K562 (cell line): ENCODE measurements around the gene NDUFS8. TPM values are rescaled to one million over a fixed set of nuclear protein-coding genes. Genes with fewer than 3 reads are reported as not detected.

Experiments used
- BHLHE40 ChIP-seq: IDR thresholded peaks from 2 replicates; pipeline ENCODE4 v1.6.1; 2011; ENCODE audit warnings: low read length, improper control_type of control experiment
- CHD1 ChIP-seq: fragments of 200-600 bp; sonication (generic); IDR thresholded peaks from one replicate; pipeline ENCODE4 v1.6.1; 2012; ENCODE audit warnings: mild to moderate bottlenecking, moderate library complexity, low read length, inconsistent platforms
- CREB3L1 ChIP-seq: fragments of 450-650 bp; IDR thresholded peaks from 2 replicates; pipeline ENCODE4 v1.6.1; 2014; ENCODE audit warnings: low read depth, mild to moderate bottlenecking, moderate library complexity, borderline replicate concordance
- FOXJ3 ChIP-seq: sonication (generic); formaldehyde crosslinking; IDR thresholded peaks from 2 replicates; pipeline ENCODE4 v1.4.0; 2020; ENCODE audit warnings: mild to moderate bottlenecking, missing genetic modification reagents
- HLTF ChIP-seq: fragments of 450-650 bp; IDR thresholded peaks from 2 replicates; pipeline ENCODE4 v1.6.1; 2016
- JUND ChIP-seq, 2 experiments: IDR thresholded peaks; 2 replicates in 1 of 2; 3 replicates in 1 of 2; pipeline ENCODE4 v1.6.1; 2011; ENCODE audit warnings: borderline replicate concordance in 2 of 2, low read depth in 2 of 2, low read length in 2 of 2, improper control_type of control experiment in 1 of 2, missing biosample characterization in 1 of 2, missing genetic modification characterization in 1 of 2, missing genetic modification reagents in 1 of 2
- KAT2B ChIP-seq: IDR thresholded peaks from one replicate; pipeline ENCODE4 v1.6.1; 2012; ENCODE audit warnings: low read depth, mild to moderate bottlenecking, control low read depth, inconsistent platforms, low read length, moderate library complexity
- KDM4B ChIP-seq, 2 experiments: fragments of 450-650 bp in 1 of 2; sonication (generic) in 1 of 2; IDR thresholded peaks; 2 replicates each; pipeline ENCODE4 v1.6.1; 2016 to 2017; ENCODE audit warnings: borderline replicate concordance in 2 of 2, antibody characterized with exemption in 1 of 2, low read depth in 1 of 2, mild to moderate bottlenecking in 1 of 2
- KLF13 ChIP-seq: fragments of 450-650 bp; IDR thresholded peaks from 2 replicates; pipeline ENCODE4 v1.6.1; 2016; ENCODE audit warnings: missing genetic modification characterization, low read depth, mild to moderate bottlenecking, missing compliant biosample characterization, moderate library complexity, borderline replicate concordance
- MBD2 ChIP-seq: sonication (generic); IDR thresholded peaks from 2 replicates; pipeline ENCODE4 v1.6.1; 2016; ENCODE audit warnings: low read depth, borderline replicate concordance
- MEF2A ChIP-seq: IDR thresholded peaks from 2 replicates; pipeline ENCODE4 v1.6.1; 2011; ENCODE audit warnings: low read depth, mild to moderate bottlenecking, low read length, moderate library complexity; ENCODE audit not compliant: control insufficient read depth
- MEIS2 ChIP-seq: fragments of 450-650 bp; IDR thresholded peaks from 2 replicates; pipeline ENCODE4 v1.6.1; 2014; ENCODE audit warnings: mild to moderate bottlenecking; ENCODE audit not compliant: partially characterized antibody
- MXD1 ChIP-seq: fragments of 250-450 bp; sonication (Bioruptor Pico); IDR thresholded peaks from 2 replicates; pipeline ENCODE4 v1.8.0; 2021; ENCODE audit warnings: borderline replicate concordance, mild to moderate bottlenecking, moderate library complexity; ENCODE audit not compliant: poor library complexity, severe bottlenecking
- NR2F6 ChIP-seq: fragments of 450-650 bp; formaldehyde crosslinking; IDR thresholded peaks from 2 replicates; pipeline ENCODE4 v1.4.0; 2020; ENCODE audit warnings: mild to moderate bottlenecking
- PCBP2 ChIP-seq: fragments of 200-400 bp; formaldehyde crosslinking; IDR thresholded peaks from 2 replicates; pipeline ENCODE4 v1.6.1; 2018; ENCODE audit warnings: low read length, low read depth, mild to moderate bottlenecking, moderate library complexity; ENCODE audit not compliant: poor library complexity, severe bottlenecking
- PKNOX1 ChIP-seq: fragments of 450-650 bp; IDR thresholded peaks from 2 replicates; pipeline ENCODE4 v1.6.1; 2016
- PRPF4 ChIP-seq: fragments of 200-400 bp; formaldehyde crosslinking; IDR thresholded peaks from one replicate; pipeline ENCODE4 v1.6.1; 2017; ENCODE audit warnings: low read length, low read depth, mild to moderate bottlenecking; ENCODE audit not compliant: insufficient read depth, poor library complexity, severe bottlenecking
- RBM14 ChIP-seq: fragments of 200-400 bp; formaldehyde crosslinking; IDR thresholded peaks from 2 replicates; pipeline ENCODE4 v1.6.1; 2018; ENCODE audit warnings: low read depth, mild to moderate bottlenecking, low read length, moderate library complexity, borderline replicate concordance; ENCODE audit not compliant: insufficient read depth
- SNAPC5 ChIP-seq: fragments of 250-450 bp; sonication (Bioruptor Pico); IDR thresholded peaks from 2 replicates; pipeline ENCODE4 v1.8.0; 2021; ENCODE audit warnings: moderate library complexity, mild to moderate bottlenecking, inconsistent platforms
- SRSF1 ChIP-seq: fragments of 200-400 bp; formaldehyde crosslinking; IDR thresholded peaks from 2 replicates; pipeline ENCODE4 v1.6.1; 2017; ENCODE audit warnings: mild to moderate bottlenecking, low read depth, low read length, moderate library complexity
- SRSF7 ChIP-seq: fragments of 200-400 bp; formaldehyde crosslinking; optimal IDR thresholded peaks from 2 replicates; pipeline ENCODE3; 2017; ENCODE audit warnings: mild to moderate bottlenecking, low read depth, low read length
- TBL1XR1 ChIP-seq, 2 experiments: IDR thresholded peaks; 2 replicates each; pipeline ENCODE4 v1.6.1; 2012; ENCODE audit warnings: improper control_type of control experiment in 2 of 2, low read length in 2 of 2, mild to moderate bottlenecking in 1 of 2
- ZBTB7A ChIP-seq: IDR thresholded peaks from 2 replicates; pipeline ENCODE4 v1.6.1; 2011; ENCODE audit warnings: low read depth, mild to moderate bottlenecking, low read length, moderate library complexity, borderline replicate concordance; ENCODE audit not compliant: control insufficient read depth
- ZNF217 ChIP-seq: sonication (generic); formaldehyde crosslinking; IDR thresholded peaks from 2 replicates; pipeline ENCODE4 v1.8.0; 2022; ENCODE audit warnings: mild to moderate bottlenecking, missing genetic modification reagents
- ZNF384 ChIP-seq: IDR thresholded peaks from 2 replicates; pipeline ENCODE4 v1.6.1; 2012; ENCODE audit warnings: low read depth, low read length, improper control_type of control experiment
- ZNF431 ChIP-seq: sonication (generic); formaldehyde crosslinking; IDR thresholded peaks from 2 replicates; pipeline ENCODE4 v1.8.0; 2022; ENCODE audit warnings: mild to moderate bottlenecking, missing genetic modification reagents
- polyA plus RNA-seq, 8 experiments: library from polyadenylated mRNA; depleted of rRNA in 4 of 8; stranded (reverse) in 5 of 8; unstranded in 3 of 8; fragments of >200 nt; fragmentation: Nextera tagmentation in 2 of 8; fragmentation: Illumina TruSeq in 1 of 8; extraction: Ambion mirVana in 2 of 8; extraction: Trizol in 1 of 8; gene quantifications; 2 replicates each; pipeline versions ENCODE4 v1.2.1 to v1.2.3, GENCODE V29; 2011 to 2014; ENCODE audit warnings: inconsistent platforms in 1 of 8, missing spikeins in 1 of 8
- total RNA-seq, 7 experiments: library from RNA; depleted of rRNA in 6 of 7; stranded (reverse); fragments of >200 nt in 6 of 7; fragmentation: Illumina TruSeq in 2 of 7; extraction: Trizol in 2 of 7; gene quantifications; 2 replicates each; pipeline versions ENCODE4 v1.2.1 to v1.2.3, GENCODE V29; 2011 to 2021; ENCODE audit warnings: low replicate concordance in 1 of 7

NDUFS8 gene
- total and polyA plus RNA-seq, 9 of the 15 experiments (the other 6 are each of a cell fraction or from before 2014, with no cell fraction given) = 36.5 to 351 (median 101) TPM

- no peak for TF ChIP-seq PCBP2
- no peak for TF ChIP-seq MXD1 (CRISPR knock-in tag)
- TF ChIP-seq KAT2B = no peak
- TF ChIP-seq NR2F6 = no peak
- no peak for TF ChIP-seq CREB3L1
- TF ChIP-seq PRPF4 = no peak
- peak in 1 of 2 experiments; percentile 33; a peak in 1 of 4 replicates for TF ChIP-seq TBL1XR1 (IDR thresholded peaks at IDR 0.05; ENCODE audit: low read length in 2 of 2)
- TF ChIP-seq FOXJ3 = no peak
- TF ChIP-seq ZBTB7A = peak; percentile 82
- TF ChIP-seq KDM4B (IDR thresholded peaks at IDR 0.05; ENCODE audit: borderline replicate concordance in 2 of 2, low read depth in 1 of 2) = 0 out of 4 replicates have a peak, but pooled peaks of 1 of the 2 experiments have one; percentile 13
- no peak for TF ChIP-seq SRSF7
- TF ChIP-seq ZNF431 (CRISPR knock-in tag) = no peak
- no peak for TF ChIP-seq MEIS2
- peak; percentile 36; the same call in 1 of the 2 replicates for TF ChIP-seq PKNOX1
- TF ChIP-seq SRSF1 = no peak
- TF ChIP-seq MBD2 = no peak
- no peak for TF ChIP-seq SNAPC5
- TF ChIP-seq JUND (IDR thresholded peaks at IDR 0.05; ENCODE audit: borderline replicate concordance, low read depth, low read length) = peak; percentile 7; the same call in 1 of the 2 replicates
- no peak for TF ChIP-seq JUND (tag; IDR thresholded peaks at IDR 0.05; ENCODE audit: borderline replicate concordance, low read depth, low read length)
- no peak for TF ChIP-seq CHD1
- no peak for TF ChIP-seq HLTF
- no peak for TF ChIP-seq BHLHE40
- TF ChIP-seq ZNF384 = no peak
- no peak for TF ChIP-seq ZNF217
- TF ChIP-seq MEF2A = no peak
- TF ChIP-seq KLF13 = no peak
- TF ChIP-seq RBM14 = no peak
These were observed 7.8 kb downstream of the NDUFS8 start (continued) for GRCh38 chr11:68038226-68038717.
